ENCODE measurements around the gene TOM1.

TOM1 gene

GRCh38 chr22:35384975-35385588, 85.4 kb downstream of the TOM1 start:
- H3K4me1 ChIP-seq (ENCODE audit: insufficient read depth, low read length, poor library complexity, severe bottlenecking): peaks cover 5% of the 10 kb centered on the region
- no peak overlapping the region for H3K9ac ChIP-seq (ENCODE audit: low read depth, low read length, poor library complexity, severe bottlenecking)
- no peaks in the 10 kb centered on the region for H4K20me1 ChIP-seq (ENCODE audit: insufficient read depth, low read length, poor library complexity, severe bottlenecking)
- no peak overlapping the region for H3K4me3 ChIP-seq (ENCODE audit: low read length, poor library complexity, severe bottlenecking)
- no peaks in the 10 kb centered on the region for H3F3A ChIP-seq (ENCODE audit: low read depth)
- no peaks in the 10 kb centered on the region for H3K36me3 ChIP-seq (ENCODE audit: insufficient read depth, low read length)
- no peak overlapping the region for H3K4me2 ChIP-seq (ENCODE audit: low read depth, low read length, poor library complexity, severe bottlenecking)
- TF ChIP-seq EZH2phosphoT487 (IDR thresholded peaks at IDR 0.05; ENCODE audit: borderline replicate concordance): no peak
- no peak for TF ChIP-seq CTCF (conservative IDR thresholded peaks at IDR 0.05; ENCODE audit: low read length)
- H3K9me2 ChIP-seq (replicated peaks; ENCODE audit: low read depth, low read length): no peaks in the 10 kb centered on the region
- H2AFZ ChIP-seq (ENCODE audit: low read length): no peak overlapping the region
- H3K27me3 ChIP-seq (ENCODE audit: insufficient read depth, low read length, poor library complexity, severe bottlenecking): no peaks in the 10 kb centered on the region
- no peaks in the 10 kb centered on the region for H3K79me2 ChIP-seq (ENCODE audit: insufficient read depth, low read length)
- no peaks in the 10 kb centered on the region for H3K9me3 ChIP-seq (ENCODE audit: insufficient read depth, low read depth, low read length)

GRCh38 chr22:35386670-35387288, 87.1 kb downstream of the TOM1 start:
- Histone ChIP-seq H3F3A (ENCODE audit: low read depth) (no peaks in the 10 kb centered on the region), H3K9me2 (replicated peaks; ENCODE audit: low read depth, low read length) (no peaks in the 10 kb centered on the region), H3K9ac (ENCODE audit: low read depth, low read length, poor library complexity, severe bottlenecking) (no peak overlapping the region), H3K9me3 (ENCODE audit: insufficient read depth, low read depth, low read length) (no peaks in the 10 kb centered on the region), H3K36me3 (ENCODE audit: insufficient read depth, low read length) (no peaks in the 10 kb centered on the region), H3K4me3 (ENCODE audit: low read length, poor library complexity, severe bottlenecking) (no peak overlapping the region), H3K4me1 (ENCODE audit: insufficient read depth, low read length, poor library complexity, severe bottlenecking) (no peaks in the 10 kb centered on the region), H2AFZ (ENCODE audit: low read length) (no peak overlapping the region), H3K4me2 (ENCODE audit: low read depth, low read length, poor library complexity, severe bottlenecking) (no peak overlapping the region), H3K27me3 (ENCODE audit: insufficient read depth, low read length, poor library complexity, severe bottlenecking) (no peaks in the 10 kb centered on the region), H3K79me2 (ENCODE audit: insufficient read depth, low read length) (no peaks in the 10 kb centered on the region), H4K20me1 (ENCODE audit: insufficient read depth, low read length, poor library complexity, severe bottlenecking) (no peaks in the 10 kb centered on the region)
- TF ChIP-seq CTCF (conservative IDR thresholded peaks at IDR 0.05; ENCODE audit: low read length): no peak

GRCh38 chr22:35390933-35391332, 91.2 kb downstream of the TOM1 start:
- Histone ChIP-seq H3K4me2 (ENCODE audit: low read depth, low read length, poor library complexity, severe bottlenecking) (no peak overlapping the region), H3K79me2 (ENCODE audit: insufficient read depth, low read length) (no peaks in the 10 kb centered on the region), H3K27me3 (ENCODE audit: insufficient read depth, low read length, poor library complexity, severe bottlenecking) (no peaks in the 10 kb centered on the region), H4K20me1 (ENCODE audit: insufficient read depth, low read length, poor library complexity, severe bottlenecking) (no peaks in the 10 kb centered on the region), H3F3A (ENCODE audit: low read depth) (no peaks in the 10 kb centered on the region), H3K4me1 (ENCODE audit: insufficient read depth, low read length, poor library complexity, severe bottlenecking) (no peaks in the 10 kb centered on the region), H3K36me3 (ENCODE audit: insufficient read depth, low read length) (no peaks in the 10 kb centered on the region), H3K4me3 (ENCODE audit: low read length, poor library complexity, severe bottlenecking) (no peak overlapping the region), H3K9ac (ENCODE audit: low read depth, low read length, poor library complexity, severe bottlenecking) (no peak overlapping the region), H3K9me3 (ENCODE audit: insufficient read depth, low read depth, low read length) (no peaks in the 10 kb centered on the region), H2AFZ (ENCODE audit: low read length) (no peak overlapping the region), H3K9me2 (replicated peaks; ENCODE audit: low read depth, low read length) (no peaks in the 10 kb centered on the region)
- TF ChIP-seq EZH2phosphoT487 (IDR thresholded peaks at IDR 0.05; ENCODE audit: borderline replicate concordance) (no peak), CTCF (conservative IDR thresholded peaks at IDR 0.05; ENCODE audit: low read length) (no peak)
